A673 (cell line): ENCODE data around the gene VANGL1. TPM values are rescaled to one million over a fixed set of nuclear protein-coding genes. Genes with fewer than 3 reads are reported as not detected.

Experiments
- BruUV-seq: library from RNA; stranded (reverse); fragments of 400-500 nt; replicated peaks from 2 replicates; lab custom pipeline; 2021; lab: Mats Ljungman, UMichigan
- CTCF ChIA-PET: fragments of 300-600 bp; sonication (Branson Sonifier 250); formaldehyde crosslinking; loops from one replicate; lab custom pipeline; 2022; ENCODE audit warnings: antibody characterized with exemption; lab: Charles Lee
- POLR2A ChIA-PET: fragments of 300-600 bp; sonication (Branson Sonifier 250); formaldehyde crosslinking; loops from one replicate; lab custom pipeline; 2022; ENCODE audit warnings: antibody characterized with exemption; ENCODE audit not compliant: low non-redundant PET; lab: Charles Lee
- DNase-seq: peaks from one replicate; pipeline ENCODE4 v3.0.0-alpha.2; 2015; ENCODE audit warnings: low spot score
- H3K27ac ChIP-seq: fragments of 200-600 bp; sonication (generic); 2 replicates; pipeline ENCODE4 v1.5.1; 2016; ENCODE audit warnings: mixed run types, low read depth, mild to moderate bottlenecking, mixed read lengths, antibody characterized with exemption, low read length; ENCODE audit not compliant: poor library complexity, severe bottlenecking
- H3K27me3 ChIP-seq: fragments of 200-600 bp; sonication (generic); replicated peaks from 2 replicates; pipeline ENCODE4 v1.6.1; 2017; ENCODE audit warnings: mixed run types, low read depth, mild to moderate bottlenecking, mixed read lengths, antibody characterized with exemption, low read length; ENCODE audit not compliant: insufficient read depth, poor library complexity
- H3K36me3 ChIP-seq: fragments of 200-600 bp; sonication (generic); 2 replicates; pipeline ENCODE4 v1.6.1; 2016; ENCODE audit warnings: mixed run types, mild to moderate bottlenecking, mixed read lengths, antibody characterized with exemption, low read length; ENCODE audit not compliant: insufficient read depth, poor library complexity, severe bottlenecking
- H3K4me1 ChIP-seq: fragments of 200-600 bp; sonication (generic); 2 replicates; pipeline ENCODE4 v1.6.1; 2017; ENCODE audit warnings: mixed run types, mild to moderate bottlenecking, mixed read lengths, antibody characterized with exemption, low read length; ENCODE audit not compliant: insufficient read depth, poor library complexity, severe bottlenecking
- H3K4me3 ChIP-seq: fragments of 200-600 bp; sonication (generic); 2 replicates; pipeline ENCODE4 v1.5.1; 2016; ENCODE audit warnings: low read depth, mixed run types, mild to moderate bottlenecking, mixed read lengths, low read length; ENCODE audit not compliant: poor library complexity, severe bottlenecking
- H3K9me3 ChIP-seq: fragments of 200-600 bp; sonication (generic); 2 replicates; pipeline ENCODE4 v1.6.1; 2016; ENCODE audit warnings: mixed run types, low read depth, mild to moderate bottlenecking, mixed read lengths, antibody characterized with exemption, low read length; ENCODE audit not compliant: poor library complexity, severe bottlenecking
- EZH2 ChIP-seq: fragments of 200-600 bp; sonication (generic); IDR thresholded peaks from 2 replicates; pipeline ENCODE4 v1.6.1; 2017; ENCODE audit warnings: borderline replicate concordance, low read depth, mild to moderate bottlenecking, mixed read lengths, antibody characterized with exemption, low read length; ENCODE audit not compliant: poor library complexity, severe bottlenecking
- intact Hi-C: fragments of 100-400 bp; cut with micrococcal nuclease; formaldehyde crosslinking; loops from one replicate; pipeline ENCODE4 v1.10.0; 2022; ENCODE audit not compliant: unreplicated experiment
- total RNA-seq: library from RNA; stranded (reverse); gene quantifications from 2 replicates; pipeline ENCODE4 v1.2.3, GENCODE V29; 2021
- TF ChIP-seq, protein P1 (sequence below): fragments of 300-800, 200-600 bp; sonication (generic); conservative IDR thresholded peaks from 2 replicates; pipeline ENCODE4 v1.5.1; 2017; ENCODE audit warnings: low read depth, mild to moderate bottlenecking, antibody characterized with exemption, low read length, moderate library complexity, mixed read lengths

The VANGL1 gene
- total RNA-seq, 1 experiment from 2014 or later, result 20.0 TPM

DNA sequence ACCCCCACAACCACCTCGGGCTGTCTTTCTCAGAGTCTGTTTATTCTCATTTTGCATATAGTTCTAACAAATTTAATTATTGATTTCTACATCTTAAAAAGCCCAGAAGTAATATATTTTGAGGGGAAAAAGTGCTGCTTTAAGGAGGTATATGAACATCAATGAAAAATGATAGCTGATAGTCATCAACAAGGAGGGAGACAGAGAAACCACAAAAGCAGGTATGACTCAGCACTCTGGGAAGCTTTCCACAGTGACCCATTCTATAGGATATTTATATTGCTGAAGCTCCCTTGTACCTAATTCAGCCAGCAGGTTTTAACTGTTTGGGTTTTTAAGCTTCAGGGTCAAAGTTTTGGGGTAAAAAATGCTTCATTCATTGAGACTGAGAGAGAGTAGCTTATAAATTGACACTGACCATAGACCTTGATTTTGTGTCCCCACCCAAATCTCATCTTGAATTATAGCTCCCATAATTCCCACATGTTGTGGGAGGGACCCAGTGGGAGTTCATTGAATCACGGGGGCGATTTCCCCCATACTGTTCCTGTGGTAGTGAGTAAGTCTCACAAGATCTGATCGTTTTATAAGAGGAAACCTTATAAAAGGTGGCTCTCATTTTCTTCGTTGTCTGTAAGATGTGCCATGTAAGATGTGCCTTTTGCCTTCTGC is 27.4 kb downstream of the VANGL1 start:
- H3K36me3 ChIP-seq, result peaks cover 14% of the 10 kb centered on the region
- H3K4me1 ChIP-seq, result no peaks in the 10 kb centered on the region
- ChIA-PET CTCF (interaction anchor here (1.4 kb wide), 1 partner anchor 37 kb away, joined by 3 read pairs; no protein-coding TSS in a partner anchor), POLR2A (no interaction called here)
- no peak overlapping the region for H3K27ac ChIP-seq
- no peaks in the 10 kb centered on the region for H3K27me3 ChIP-seq
- H3K4me3 ChIP-seq, result no peak overlapping the region
- no peak for DNase-seq
- intact Hi-C loops, result no loop called here
- H3K9me3 ChIP-seq, result no peaks in the 10 kb centered on the region
- BruUV-seq, result no TSS peak
- TF ChIP-seq EZH2, result no peak
- TF ChIP-seq, protein P1, sequence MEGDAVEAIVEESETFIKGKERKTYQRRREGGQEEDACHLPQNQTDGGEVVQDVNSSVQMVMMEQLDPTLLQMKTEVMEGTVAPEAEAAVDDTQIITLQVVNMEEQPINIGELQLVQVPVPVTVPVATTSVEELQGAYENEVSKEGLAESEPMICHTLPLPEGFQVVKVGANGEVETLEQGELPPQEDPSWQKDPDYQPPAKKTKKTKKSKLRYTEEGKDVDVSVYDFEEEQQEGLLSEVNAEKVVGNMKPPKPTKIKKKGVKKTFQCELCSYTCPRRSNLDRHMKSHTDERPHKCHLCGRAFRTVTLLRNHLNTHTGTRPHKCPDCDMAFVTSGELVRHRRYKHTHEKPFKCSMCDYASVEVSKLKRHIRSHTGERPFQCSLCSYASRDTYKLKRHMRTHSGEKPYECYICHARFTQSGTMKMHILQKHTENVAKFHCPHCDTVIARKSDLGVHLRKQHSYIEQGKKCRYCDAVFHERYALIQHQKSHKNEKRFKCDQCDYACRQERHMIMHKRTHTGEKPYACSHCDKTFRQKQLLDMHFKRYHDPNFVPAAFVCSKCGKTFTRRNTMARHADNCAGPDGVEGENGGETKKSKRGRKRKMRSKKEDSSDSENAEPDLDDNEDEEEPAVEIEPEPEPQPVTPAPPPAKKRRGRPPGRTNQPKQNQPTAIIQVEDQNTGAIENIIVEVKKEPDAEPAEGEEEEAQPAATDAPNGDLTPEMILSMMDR, result no peak

DNA sequence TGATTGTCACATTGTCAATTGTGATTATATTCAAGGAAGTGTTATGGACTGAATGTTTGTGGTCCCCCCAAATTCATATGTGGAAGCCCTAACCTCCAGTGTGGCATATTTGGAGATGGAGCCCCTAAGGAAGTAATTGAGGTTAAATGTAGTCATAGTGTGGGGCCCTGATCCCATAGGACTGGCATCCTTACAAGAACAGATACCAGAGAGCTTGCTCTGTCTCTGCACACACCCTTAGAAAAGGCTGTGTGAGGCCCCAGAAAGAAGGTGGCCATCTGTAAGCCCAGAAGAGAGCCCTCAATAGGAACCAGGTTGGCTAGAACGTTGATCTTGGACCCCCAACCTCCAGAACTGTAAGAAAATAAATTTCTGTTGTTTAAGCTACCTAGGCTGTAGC is 28.1 kb downstream of the VANGL1 start:
- Histone ChIP-seq H3K36me3 (peaks cover 14% of the 10 kb centered on the region), H3K27ac (no peak overlapping the region), H3K4me1 (no peaks in the 10 kb centered on the region), H3K4me3 (no peak overlapping the region), H3K9me3 (no peaks in the 10 kb centered on the region), H3K27me3 (no peaks in the 10 kb centered on the region)
- no TSS peak for BruUV-seq
- DNase-seq, result no peak
- intact Hi-C loops, result no loop called here
- ChIA-PET CTCF (no interaction called here), POLR2A (no interaction called here)
- TF ChIP-seq, protein P1, result no peak
- no peak for TF ChIP-seq EZH2

DNA sequence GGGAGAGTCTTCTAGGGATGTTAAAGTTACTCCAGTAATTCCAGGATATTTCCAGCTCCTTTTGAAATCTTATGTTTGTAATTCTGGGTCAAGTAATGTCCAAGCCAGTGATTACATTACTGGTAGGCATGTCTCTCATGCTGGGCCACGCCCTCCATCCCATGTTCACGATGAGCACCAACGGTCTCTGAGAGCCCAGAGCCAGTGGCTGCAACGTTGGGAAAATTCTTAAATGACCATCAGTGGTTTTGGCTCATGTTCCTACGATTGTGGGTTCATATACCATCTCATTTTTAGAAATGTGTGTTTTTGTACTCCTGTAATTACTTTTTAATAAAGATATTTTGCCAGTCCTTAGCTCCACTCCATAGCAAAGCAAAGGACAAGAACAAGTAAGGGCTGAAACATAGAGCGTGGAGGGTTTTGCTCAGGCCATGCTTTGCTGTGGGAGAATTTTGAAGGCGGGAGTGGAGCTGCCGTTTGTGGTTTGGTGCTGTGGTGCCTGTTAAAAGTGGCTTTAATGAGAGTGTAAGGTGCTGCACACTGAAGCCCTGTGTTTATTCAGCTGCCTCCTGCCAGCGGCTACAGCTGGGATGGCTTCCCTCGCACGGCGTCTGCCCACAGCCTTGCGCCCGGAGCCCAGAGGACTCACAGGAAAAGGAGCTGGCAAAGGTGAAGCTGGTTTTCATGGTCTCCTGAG is 28.9 kb downstream of the VANGL1 start:
- TF ChIP-seq, protein P1, result no peak
- TF ChIP-seq EZH2, result no peak
- H3K27me3 ChIP-seq, result no peaks in the 10 kb centered on the region
- H3K4me1 ChIP-seq, result no peaks in the 10 kb centered on the region
- no peak overlapping the region for H3K27ac ChIP-seq
- ChIA-PET CTCF (no interaction called here), POLR2A (no interaction called here)
- H3K9me3 ChIP-seq, result no peaks in the 10 kb centered on the region
- peaks cover 14% of the 10 kb centered on the region for H3K36me3 ChIP-seq
- BruUV-seq, result no TSS peak
- H3K4me3 ChIP-seq, result no peak overlapping the region
- intact Hi-C loops, result no loop called here
- DNase-seq, result no peak
